Stimulated activated CD8-positive, alpha-beta memory T cell treated with anti-CD3 and anti-CD28 coated beads, Interleukin-7, amount 100 ng/mL, for 24 hours (primary cell): ENCODE measurements around the gene SYPL2.
"Not testable (repeated sequence)": the region's sequence is repeated elsewhere in the genome, so short reads cannot be mapped to it uniquely, and the experiment has no call there.

ENCODE experiments used
- DNase-seq: peaks from one replicate; pipeline ENCODE4 v3.0.0-alpha.2; 2020; ENCODE audit warnings: low read depth

Gene SYPL2

GRCh38 chr1:109472779-109473178 is 6.4 kb downstream of the SYPL2 start:
- no peak for DNase-seq

GRCh38 chr1:109473284-109474057 is 7.1 kb downstream of the SYPL2 start:
- DNase-seq = not testable (repeated sequence)

GRCh38 chr1:109474697-109475096 is 8.4 kb downstream of the SYPL2 start:
- DNase-seq = no peak

GRCh38 chr1:109475261-109475660 is 8.9 kb downstream of the SYPL2 start:
- DNase-seq = no peak

GRCh38 chr1:109476825-109477224 is 10.5 kb downstream of the SYPL2 start:
- DNase-seq = no peak

GRCh38 chr1:109477821-109478220 is 11.5 kb downstream of the SYPL2 start:
- no peak for DNase-seq

- no peak for DNase-seq
Measured at GRCh38 chr1:109478806-109479205, 12.5 kb downstream of the SYPL2 start.

GRCh38 chr1:109479311-109479710 is 13.0 kb downstream of the SYPL2 start:
- DNase-seq = no peak

GRCh38 chr1:109479901-109480300 is 13.6 kb downstream of the SYPL2 start:
- DNase-seq = no peak

GRCh38 chr1:109481646-109482045 is 15.3 kb downstream of the SYPL2 start:
- no peak for DNase-seq

GRCh38 chr1:109482242-109482641 is 15.9 kb downstream of the SYPL2 start:
- no peak for DNase-seq

- no peak for DNase-seq
Measured at GRCh38 chr1:109482791-109483671, 16.7 kb downstream of the SYPL2 start.

GRCh38 chr1:109483672-109484518 is 17.5 kb downstream of the SYPL2 start, which contains the start of gene ATXN7L2:
ATXN7L2 (plus strand) TSS chr1:109483905; CDS start chr1:109483954, 49 bp downstream.
- peak; percentile 82 for DNase-seq

- no peak for DNase-seq
Measured at GRCh38 chr1:109484519-109484975, 18.2 kb downstream of the SYPL2 start.

- no peak for DNase-seq
Measured at GRCh38 chr1:109485001-109485400, 18.7 kb downstream of the SYPL2 start.

- DNase-seq = no peak
Measured at GRCh38 chr1:109487261-109487660, 20.9 kb downstream of the SYPL2 start.

- DNase-seq = no peak
Measured at GRCh38 chr1:109488201-109488600, 21.9 kb downstream of the SYPL2 start.

- DNase-seq = no peak
Measured at GRCh38 chr1:109488696-109489095, 22.4 kb downstream of the SYPL2 start.

GRCh38 chr1:109490029-109490933 is 23.9 kb downstream of the SYPL2 start:
- DNase-seq = peak; percentile 56

GRCh38 chr1:109490934-109491302 is 24.6 kb downstream of the SYPL2 start:
- no peak for DNase-seq

GRCh38 chr1:109491372-109491771 is 25.0 kb downstream of the SYPL2 start:
- DNase-seq = no peak
